LNCAP (cell line): ENCODE measurements around the gene DPEP2NB.

Experiments
- TF ChIP-seq, protein P1 (sequence below): fragments of 450-650 bp; IDR thresholded peaks from 2 replicates; pipeline ENCODE4 v1.5.1; 2017; ENCODE audit warnings: mild to moderate bottlenecking

DPEP2NB gene, protein sequence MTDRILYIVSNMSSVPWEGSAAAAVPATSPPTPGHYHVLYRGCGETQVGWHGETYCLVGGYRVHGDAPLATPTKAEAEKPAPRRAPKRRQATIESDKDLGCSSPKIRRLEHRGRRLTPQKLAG

DNA sequence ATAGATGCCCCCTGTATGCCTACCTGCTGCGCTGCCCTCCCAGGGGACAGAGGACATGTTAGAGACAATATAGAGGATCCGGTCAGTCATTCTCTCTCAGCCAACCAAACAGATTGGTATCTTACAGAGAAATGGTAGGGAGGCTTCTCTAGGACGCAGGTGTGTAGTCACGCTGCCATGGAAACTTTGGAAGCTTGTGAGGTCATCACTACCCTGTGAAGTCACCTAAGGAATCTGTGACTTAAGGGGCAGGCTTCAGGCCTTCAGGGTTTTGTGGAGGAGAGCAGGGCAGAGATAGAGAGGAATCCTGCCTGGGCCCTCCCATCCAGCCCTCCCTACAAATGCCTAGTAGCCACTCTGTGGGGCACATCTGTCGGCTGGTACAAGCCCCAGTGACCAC, at the start of gene DPEP2NB:
TSS of gene DPEP2NB (minus strand) at position 231 of the 400 bp plus-strand sequence. CDS start at position 90, 141 bp downstream.
- TF ChIP-seq, protein P1, sequence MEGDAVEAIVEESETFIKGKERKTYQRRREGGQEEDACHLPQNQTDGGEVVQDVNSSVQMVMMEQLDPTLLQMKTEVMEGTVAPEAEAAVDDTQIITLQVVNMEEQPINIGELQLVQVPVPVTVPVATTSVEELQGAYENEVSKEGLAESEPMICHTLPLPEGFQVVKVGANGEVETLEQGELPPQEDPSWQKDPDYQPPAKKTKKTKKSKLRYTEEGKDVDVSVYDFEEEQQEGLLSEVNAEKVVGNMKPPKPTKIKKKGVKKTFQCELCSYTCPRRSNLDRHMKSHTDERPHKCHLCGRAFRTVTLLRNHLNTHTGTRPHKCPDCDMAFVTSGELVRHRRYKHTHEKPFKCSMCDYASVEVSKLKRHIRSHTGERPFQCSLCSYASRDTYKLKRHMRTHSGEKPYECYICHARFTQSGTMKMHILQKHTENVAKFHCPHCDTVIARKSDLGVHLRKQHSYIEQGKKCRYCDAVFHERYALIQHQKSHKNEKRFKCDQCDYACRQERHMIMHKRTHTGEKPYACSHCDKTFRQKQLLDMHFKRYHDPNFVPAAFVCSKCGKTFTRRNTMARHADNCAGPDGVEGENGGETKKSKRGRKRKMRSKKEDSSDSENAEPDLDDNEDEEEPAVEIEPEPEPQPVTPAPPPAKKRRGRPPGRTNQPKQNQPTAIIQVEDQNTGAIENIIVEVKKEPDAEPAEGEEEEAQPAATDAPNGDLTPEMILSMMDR, result no peak

DNA sequence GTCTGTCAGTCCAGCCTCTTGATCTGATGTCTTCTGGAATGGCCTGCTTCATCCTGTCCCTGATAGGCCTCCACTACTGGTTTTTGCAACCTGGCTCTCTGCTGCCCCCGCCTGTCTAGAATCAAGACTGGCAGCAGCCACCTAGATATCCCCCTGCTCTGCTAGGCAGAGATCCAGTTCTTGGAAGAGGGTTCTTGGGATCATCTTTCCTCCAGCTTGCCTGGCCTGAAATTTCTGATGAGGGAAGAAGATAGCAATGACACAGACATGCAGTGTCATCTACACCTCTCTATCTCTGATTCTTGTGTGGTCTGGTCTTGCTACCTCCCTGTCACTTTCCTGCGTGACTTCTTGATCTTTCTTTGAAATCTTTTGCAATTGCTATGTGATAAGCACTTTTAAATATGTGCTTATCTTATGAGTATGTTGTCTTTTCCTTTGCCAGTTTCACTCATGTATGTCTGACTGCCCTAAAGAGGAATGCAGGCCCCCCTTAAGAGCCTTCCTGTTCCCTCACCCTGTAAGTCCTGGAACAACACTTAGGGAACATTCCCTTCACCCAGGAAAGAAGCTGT, 49.2 kb upstream of the DPEP2NB start:
- TF ChIP-seq, protein P1, result peak; percentile 87

DNA sequence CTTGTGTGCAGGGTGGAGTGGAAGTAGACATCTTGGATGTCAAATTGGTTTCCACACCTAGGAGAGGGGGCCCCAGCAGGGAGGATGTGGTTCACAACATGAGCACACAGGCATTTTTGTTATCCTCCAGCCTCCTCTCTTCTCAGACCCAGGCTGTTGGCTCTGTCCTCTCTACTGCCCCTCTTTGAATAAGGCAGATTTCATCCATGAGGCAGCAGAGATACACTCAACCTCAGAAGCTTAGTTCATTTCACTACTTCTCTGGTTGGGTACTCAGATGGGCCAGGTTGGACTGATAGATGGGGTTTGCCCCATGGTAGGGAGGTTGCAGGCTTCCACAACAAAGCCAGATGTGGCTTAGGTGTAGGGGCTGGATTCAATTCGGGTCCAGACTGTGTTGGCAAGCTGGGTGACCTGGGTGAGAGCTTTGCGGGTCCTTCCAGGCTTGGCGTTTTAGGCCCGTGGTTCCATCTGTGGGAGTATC, 47.2 kb upstream of the DPEP2NB start:
- TF ChIP-seq, protein P1, result no peak

DNA sequence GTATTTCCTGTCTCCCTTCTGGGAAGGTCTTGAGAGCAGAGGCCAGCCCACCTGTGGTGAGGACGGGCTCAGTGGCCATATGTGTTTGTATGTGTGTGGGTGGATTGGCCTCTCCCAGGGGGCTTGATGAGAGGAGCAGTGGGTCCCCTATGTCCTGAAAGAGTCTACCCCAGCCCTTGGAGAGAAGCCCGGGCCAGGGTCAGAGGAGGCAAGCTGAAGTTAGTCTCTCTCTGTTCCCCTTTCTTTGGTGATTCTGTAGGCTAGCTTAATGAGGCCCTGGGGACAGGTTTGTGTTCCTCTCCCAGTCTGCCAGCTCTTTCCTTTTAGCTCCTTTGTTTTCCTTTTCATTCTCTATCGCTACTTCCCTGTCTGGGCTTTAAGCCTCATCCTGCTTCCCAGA, 45.7 kb upstream of the DPEP2NB start:
- TF ChIP-seq, protein P1, result no peak

DNA sequence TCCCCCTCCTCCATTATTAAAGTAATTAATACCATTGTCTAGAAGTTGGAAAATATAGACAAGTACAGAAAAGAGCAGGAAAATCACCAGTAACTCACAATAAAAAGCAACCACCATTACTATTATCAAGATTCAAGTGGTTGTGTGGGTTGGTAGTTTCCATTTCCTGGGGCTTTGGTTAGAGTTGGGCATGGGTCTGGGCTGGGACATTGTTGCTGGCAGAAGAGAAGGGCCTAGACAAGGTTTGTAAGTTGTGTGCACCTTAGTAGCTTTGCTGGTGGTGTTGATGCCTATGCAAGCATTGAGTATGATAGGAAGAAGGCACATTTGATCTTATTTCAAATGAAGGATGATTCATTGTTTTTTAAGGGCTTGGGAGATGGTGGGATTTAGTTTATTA, 44.1 kb upstream of the DPEP2NB start:
- TF ChIP-seq, protein P1, result no peak

DNA sequence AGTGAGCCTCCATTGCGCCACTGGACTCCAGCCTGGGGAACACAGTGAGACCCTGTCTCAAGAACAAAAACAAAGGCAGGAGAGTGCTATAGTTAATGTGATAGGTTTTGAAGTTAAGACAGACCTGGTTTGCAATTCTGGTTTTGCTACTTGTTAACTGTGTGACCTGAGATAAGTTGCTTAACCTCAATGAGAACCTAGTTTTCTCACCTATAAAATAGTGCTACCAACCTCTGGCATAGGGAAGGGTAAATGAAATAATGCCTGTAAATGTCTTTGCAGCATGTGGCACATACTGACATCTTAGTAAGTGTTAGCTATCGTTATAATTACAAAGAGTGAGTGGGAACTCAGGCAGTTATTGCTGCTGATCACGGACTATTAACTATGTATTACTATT, 39.7 kb upstream of the DPEP2NB start:
- TF ChIP-seq, protein P1, result no peak

DNA sequence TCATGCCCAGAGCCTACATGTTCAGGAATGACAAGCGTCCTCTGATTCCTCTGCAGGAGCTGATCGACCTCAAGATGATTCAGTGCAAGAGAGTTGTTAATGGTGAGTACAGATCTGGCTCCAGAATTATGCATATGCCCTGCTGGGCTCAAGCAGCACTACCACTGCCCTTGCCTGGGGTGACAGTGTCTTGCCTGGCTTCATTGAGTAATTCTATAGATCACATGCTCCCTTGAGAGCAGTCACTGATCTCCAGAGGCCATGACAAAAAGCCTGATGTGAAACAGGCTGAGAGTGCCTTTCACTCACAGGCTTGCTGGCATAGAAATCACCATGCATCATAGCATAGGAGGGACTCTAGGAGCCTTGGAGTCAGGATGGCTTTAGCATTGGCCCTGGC, 33.7 kb upstream of the DPEP2NB start:
- TF ChIP-seq, protein P1, result no peak
